H9 (cell line): ENCODE results near the gene PCSK9. TPM values are rescaled to one million over a fixed set of nuclear protein-coding genes. Genes with fewer than 3 reads are reported as not detected.

Experiments used
- DNase-seq: peaks from one replicate; pipeline ENCODE4 v3.0.0-alpha.2; 2017
- H2AFZ ChIP-seq: one replicate; pipeline ENCODE4 v1.6.1; 2013; ENCODE audit warnings: mild to moderate bottlenecking, low read length, control low read depth, moderate library complexity
- H2AK5ac ChIP-seq: 2 replicates; pipeline ENCODE4 v1.6.1; 2013; ENCODE audit warnings: low read length, control low read depth, mixed read lengths; ENCODE audit not compliant: insufficient read length
- H2BK120ac ChIP-seq: one replicate; pipeline ENCODE4 v1.6.1; 2013; ENCODE audit warnings: low read depth, mild to moderate bottlenecking, low read length, control low read depth, inconsistent platforms; ENCODE audit not compliant: poor library complexity, severe bottlenecking
- H2BK12ac ChIP-seq: 2 replicates; pipeline ENCODE4 v1.6.1; 2013; ENCODE audit warnings: low read length, control low read depth, mixed read lengths, low read depth; ENCODE audit not compliant: insufficient read length
- H2BK15ac ChIP-seq: 2 replicates; pipeline ENCODE4 v1.6.1; 2013; ENCODE audit warnings: low read depth, low read length, control low read depth
- H2BK20ac ChIP-seq: one replicate; pipeline ENCODE4 v1.6.1; 2013; ENCODE audit warnings: low read depth, mild to moderate bottlenecking, low read length, control low read depth, inconsistent platforms; ENCODE audit not compliant: poor library complexity, severe bottlenecking
- H2BK5ac ChIP-seq: 2 replicates; pipeline ENCODE4 v1.6.1; 2013; ENCODE audit warnings: low read length, control low read depth, mixed read lengths; ENCODE audit not compliant: insufficient read length
- H3K14ac ChIP-seq: 2 replicates; pipeline ENCODE4 v1.6.1; 2013; ENCODE audit warnings: low read length, control low read depth; ENCODE audit not compliant: insufficient read depth
- H3K18ac ChIP-seq: 2 replicates; pipeline ENCODE4 v1.6.1; 2013; ENCODE audit warnings: low read depth, mild to moderate bottlenecking, mixed read lengths, low read length, control low read depth; ENCODE audit not compliant: insufficient read length
- H3K23ac ChIP-seq: 2 replicates; pipeline ENCODE4 v1.6.1; 2013; ENCODE audit warnings: low read length, control low read depth, mixed read lengths, low read depth; ENCODE audit not compliant: insufficient read length
- H3K23me2 ChIP-seq: 2 replicates; pipeline ENCODE4 v1.6.1; 2013; ENCODE audit warnings: low read depth, mild to moderate bottlenecking, mixed read lengths, low read length, control low read depth; ENCODE audit not compliant: insufficient read length, poor library complexity, severe bottlenecking
- H3K27ac ChIP-seq: 2 replicates; pipeline ENCODE4 v1.5.1; 2013; ENCODE audit warnings: low read length, control low read depth, mixed read lengths, low read depth; ENCODE audit not compliant: insufficient read length
- H3K27me3 ChIP-seq: 2 replicates; pipeline ENCODE4 v1.6.1; 2013; ENCODE audit warnings: low read length, control low read depth, inconsistent platforms; ENCODE audit not compliant: insufficient read depth
- H3K4ac ChIP-seq: 2 replicates; pipeline ENCODE4 v1.6.1; 2013; ENCODE audit warnings: low read depth, mild to moderate bottlenecking, control low read depth, inconsistent platforms, low read length, moderate library complexity
- H3K4me1 ChIP-seq: 2 replicates; pipeline ENCODE4 v1.6.1; 2013; ENCODE audit warnings: low read length, control low read depth, inconsistent platforms; ENCODE audit not compliant: insufficient read depth
- H3K4me2 ChIP-seq: 2 replicates; pipeline ENCODE4 v1.6.1; 2013; ENCODE audit warnings: low read length, control low read depth, mixed read lengths; ENCODE audit not compliant: insufficient read length, insufficient read depth
- H3K56ac ChIP-seq: 2 replicates; pipeline ENCODE4 v1.6.1; 2013; ENCODE audit warnings: low read depth, mild to moderate bottlenecking, mixed read lengths, low read length, control low read depth; ENCODE audit not compliant: insufficient read length
- H3K79me1 ChIP-seq: 2 replicates; pipeline ENCODE4 v1.6.1; 2013; ENCODE audit warnings: low read depth, mild to moderate bottlenecking, moderate library complexity, low read length, control low read depth, inconsistent platforms; ENCODE audit not compliant: insufficient read depth, poor library complexity, severe bottlenecking
- H3K79me2 ChIP-seq: 2 replicates; pipeline ENCODE4 v1.6.1; 2013; ENCODE audit warnings: low read length, control low read depth, inconsistent platforms; ENCODE audit not compliant: insufficient read depth
- H3K9ac ChIP-seq: 2 replicates; pipeline ENCODE4 v1.6.1; 2013; ENCODE audit warnings: low read length, control low read depth, mixed read lengths; ENCODE audit not compliant: insufficient read length; ENCODE audit errors: extremely low read depth
- H3K9me3 ChIP-seq: one replicate; pipeline ENCODE4 v1.6.1; 2013; ENCODE audit warnings: low read depth, low read length, inconsistent platforms; ENCODE audit not compliant: control insufficient read depth
- H3T11ph ChIP-seq: one replicate; pipeline ENCODE4 v1.6.1; 2013; ENCODE audit warnings: mild to moderate bottlenecking, low read length, control low read depth, inconsistent platforms
- H4K20me1 ChIP-seq: one replicate; pipeline ENCODE4 v1.6.1; 2013; ENCODE audit not compliant: control insufficient read depth, insufficient read length, insufficient read depth
- H4K5ac ChIP-seq: 2 replicates; pipeline ENCODE4 v1.6.1; 2013; ENCODE audit warnings: low read depth, mild to moderate bottlenecking, mixed read lengths, low read length, control low read depth; ENCODE audit not compliant: insufficient read length
- H4K8ac ChIP-seq: replicated peaks from 2 replicates; pipeline ENCODE4 v1.6.1; 2013; ENCODE audit warnings: low read length, control low read depth, mixed read lengths, low read depth; ENCODE audit not compliant: insufficient read length
- H4K91ac ChIP-seq: 2 replicates; pipeline ENCODE4 v1.6.1; 2013; ENCODE audit warnings: low read depth, mild to moderate bottlenecking, moderate library complexity, mixed read lengths, low read length, control low read depth; ENCODE audit not compliant: insufficient read length
- H3K27ac Mint-ChIP-seq, 3 experiments: 2 replicates in 2 of 3; 3 replicates in 1 of 3; pipeline ENCODE4 v1.8.0; 2020 to 2021; ENCODE audit warnings: mixed read lengths in 3 of 3, mild to moderate bottlenecking in 1 of 3, moderate library complexity in 1 of 3
- H3K27me3 Mint-ChIP-seq: 2 replicates; pipeline ENCODE4 v1.8.0; 2021; ENCODE audit warnings: low read depth, mild to moderate bottlenecking, moderate library complexity, mixed read lengths
- H3K36me3 Mint-ChIP-seq, 3 experiments: 2 replicates in 2 of 3; 3 replicates in 1 of 3; pipeline ENCODE4 v1.8.0; 2020 to 2021; ENCODE audit warnings: low read depth in 3 of 3, mixed read lengths in 3 of 3; ENCODE audit not compliant: insufficient read depth in 1 of 3
- H3K4me1 Mint-ChIP-seq, 2 experiments: 2 replicates each; pipeline ENCODE4 v1.8.0; 2020; ENCODE audit warnings: mixed read lengths in 2 of 2
- H3K4me3 Mint-ChIP-seq, 2 experiments: 2 replicates in 1 of 2; 3 replicates in 1 of 2; pipeline ENCODE4 v1.8.0; 2020 to 2021; ENCODE audit warnings: mild to moderate bottlenecking in 2 of 2, mixed read lengths in 2 of 2, moderate library complexity in 1 of 2
- H3K9me3 Mint-ChIP-seq, 2 experiments: 2 replicates in 1 of 2; 3 replicates in 1 of 2; pipeline ENCODE4 v1.8.0; 2020; ENCODE audit warnings: mild to moderate bottlenecking in 2 of 2, mixed read lengths in 2 of 2, moderate library complexity in 1 of 2
- WGBS: extraction: QIAGEN DNeasy Blood & Tissue Kit; methylation state at CpG from one replicate; pipeline ENCODE4 v1.1.7; 2013; ENCODE audit warnings: missing lambda C conversion rate, low lambda C conversion rate, mixed read lengths; ENCODE audit not compliant: insufficient read length; ENCODE audit errors: extremely low coverage; 5-methylcytosine and 5-hydroxymethylcytosine counted together
- total RNA-seq: library from RNA; stranded (reverse); gene quantifications from 2 replicates; pipeline ENCODE4 v1.2.1, GENCODE V29; 2021
- TF ChIP-seq, protein P1 (sequence below): fragments of 200-600 bp; sonication (generic); conservative IDR thresholded peaks from 3 replicates; pipeline ENCODE4 v1.8.0; 2021; ENCODE audit warnings: antibody characterized with exemption, mild to moderate bottlenecking

The PCSK9 gene
- total RNA-seq, 1 experiment from 2014 or later = 75.1 TPM

- Histone ChIP-seq H3K4me1 (peaks cover 14% of the 10 kb centered on the region; the same call in 1 of the 2 replicates), H2BK120ac (no peak overlapping the region), H2BK12ac (no peak overlapping the region), H4K20me1 (no peaks in the 10 kb centered on the region), H4K5ac (no peak overlapping the region), H3K9ac (no peak overlapping the region), H3K9me3 (no peaks in the 10 kb centered on the region), H2BK20ac (no peak overlapping the region), H2AK5ac (no peak overlapping the region), H3K27ac (no peak overlapping the region), H3K23ac (no peak overlapping the region), H4K91ac (no peak overlapping the region), H3K27me3 (peaks cover 25% of the 10 kb centered on the region; the same call in 1 of the 2 replicates), H3K4me2 (peak overlapping the region; percentile 68), H2AFZ (no peak overlapping the region), H3K18ac (no peak overlapping the region), H3K4ac (no peak overlapping the region), H3K14ac (no peak overlapping the region; the same call in 1 of the 2 replicates), H4K8ac (no peak overlapping the region), H2BK15ac (no peak overlapping the region), H3K56ac (no peak overlapping the region), H3K79me1 (no peaks in the 10 kb centered on the region), H3T11ph (no peak overlapping the region), H3K23me2 (peaks cover 7% of the 10 kb centered on the region), H3K79me2 (no peaks in the 10 kb centered on the region), H2BK5ac (no peak overlapping the region)
- DNase-seq = no peak
- H3K36me3 Mint-ChIP-seq = no peaks in the 10 kb centered on the region
- peaks cover 54% of the 10 kb centered on the region for H3K27me3 Mint-ChIP-seq
- TF ChIP-seq, protein P1, sequence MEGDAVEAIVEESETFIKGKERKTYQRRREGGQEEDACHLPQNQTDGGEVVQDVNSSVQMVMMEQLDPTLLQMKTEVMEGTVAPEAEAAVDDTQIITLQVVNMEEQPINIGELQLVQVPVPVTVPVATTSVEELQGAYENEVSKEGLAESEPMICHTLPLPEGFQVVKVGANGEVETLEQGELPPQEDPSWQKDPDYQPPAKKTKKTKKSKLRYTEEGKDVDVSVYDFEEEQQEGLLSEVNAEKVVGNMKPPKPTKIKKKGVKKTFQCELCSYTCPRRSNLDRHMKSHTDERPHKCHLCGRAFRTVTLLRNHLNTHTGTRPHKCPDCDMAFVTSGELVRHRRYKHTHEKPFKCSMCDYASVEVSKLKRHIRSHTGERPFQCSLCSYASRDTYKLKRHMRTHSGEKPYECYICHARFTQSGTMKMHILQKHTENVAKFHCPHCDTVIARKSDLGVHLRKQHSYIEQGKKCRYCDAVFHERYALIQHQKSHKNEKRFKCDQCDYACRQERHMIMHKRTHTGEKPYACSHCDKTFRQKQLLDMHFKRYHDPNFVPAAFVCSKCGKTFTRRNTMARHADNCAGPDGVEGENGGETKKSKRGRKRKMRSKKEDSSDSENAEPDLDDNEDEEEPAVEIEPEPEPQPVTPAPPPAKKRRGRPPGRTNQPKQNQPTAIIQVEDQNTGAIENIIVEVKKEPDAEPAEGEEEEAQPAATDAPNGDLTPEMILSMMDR = no peak
- H3K4me3 Mint-ChIP-seq = peak overlapping the region; percentile 62 to 79
- H3K27ac Mint-ChIP-seq = no peak overlapping the region
- H3K9me3 Mint-ChIP-seq = no peaks in the 10 kb centered on the region; a peak in 1 of 5 replicates
- peaks cover 41 to 47% of the 10 kb centered on the region in 2 experiments for H3K4me1 Mint-ChIP-seq
- WGBS = no CpG with 5 or more reads among the region's 46 CpGs
These were observed 42.3 kb upstream of the PCSK9 start for GRCh38 chr1:54996869-54997710.
